ENCODE results near the gene NFATC3. TPM values are rescaled to one million over a fixed set of nuclear protein-coding genes. Genes with fewer than 3 reads are reported as not detected.

NFATC3 gene
- total and polyA plus RNA-seq, 2 of the 8 experiments (the other 6 are each of a cell fraction or from before 2014, with no cell fraction given): 17.6 to 34.5 TPM

- Histone ChIP-seq H3K23ac (ENCODE audit: insufficient read length) (no peak overlapping the region), H3K4me1 (replicated peaks in 1 of 4; ENCODE audit: control insufficient read depth in 3 of 4, insufficient read depth in 4 of 4, low read length in 3 of 4) (peaks cover 2 to 12% (median 3%) of the 10 kb centered on the region in 4 experiments; a peak in 5 of 7 replicates), H4K5ac (ENCODE audit: insufficient read length, low read depth, low read length) (no peak overlapping the region), H2BK5ac (ENCODE audit: low read depth, low read length) (no peak overlapping the region), H2BK12ac (ENCODE audit: low read depth, low read length) (no peak overlapping the region), H3K79me2 (ENCODE audit: control insufficient read depth in 1 of 2, insufficient read depth in 2 of 2, low read length in 2 of 2) (peaks cover 4 to 96% of the 10 kb centered on the region in 2 experiments), H2BK120ac (replicated peaks; ENCODE audit: low read depth, low read length) (no peak overlapping the region), H3K9me3 (ENCODE audit: insufficient read depth in 2 of 2, low read depth in 1 of 2, low read length in 1 of 2) (no peaks in the 10 kb centered on the region), H3K4me2 (ENCODE audit: insufficient read depth in 1 of 2, low read depth in 2 of 2, low read length in 2 of 2) (no peak overlapping the region), H3K27ac (ENCODE audit: low read depth, low read length) (no peak overlapping the region), H4K91ac (replicated peaks; ENCODE audit: insufficient read length, low read length) (no peak overlapping the region), H4K20me1 (replicated peaks in 1 of 2; ENCODE audit: control insufficient read depth in 1 of 2, insufficient read depth in 2 of 2, low read length in 2 of 2) (peaks cover 4 to 6% of the 10 kb centered on the region in 2 experiments), H4K8ac (ENCODE audit: extremely low read depth, insufficient read depth, low read length) (no peak overlapping the region), H3K27me3 (replicated peaks in 1 of 4; ENCODE audit: control insufficient read depth in 3 of 4, extremely low read depth in 1 of 4, insufficient read depth in 3 of 4, low read length in 3 of 4) (no peaks in the 10 kb centered on the region), H2BK15ac (ENCODE audit: low read length) (0 out of 2 replicates have a peak overlapping the region, but pooled peaks have one; percentile 37), H3K79me1 (ENCODE audit: low read depth, low read length) (no peaks in the 10 kb centered on the region; the same call in 1 of the 2 replicates), H2AFZ (ENCODE audit: low read length) (no peak overlapping the region), H3K56ac (replicated peaks; ENCODE audit: insufficient read length, low read depth, low read length) (no peak overlapping the region), H3K4ac (replicated peaks; ENCODE audit: insufficient read length, low read depth, low read length) (no peak overlapping the region), H2BK20ac (ENCODE audit: low read length) (no peak overlapping the region), H2AK5ac (ENCODE audit: low read depth, low read length) (no peak overlapping the region), H3K14ac (ENCODE audit: insufficient read length) (no peak overlapping the region), H3K23me2 (ENCODE audit: low read depth, low read length) (no peaks in the 10 kb centered on the region), H3K4me3 (ENCODE audit: extremely low read depth in 1 of 4, insufficient read depth in 2 of 4, low read depth in 3 of 4, low read length in 4 of 4) (no peak overlapping the region), H3K36me3 (ENCODE audit: control insufficient read depth in 2 of 4, insufficient read depth in 4 of 4, low read length in 3 of 4) (no peaks in the 10 kb centered on the region), H3K9ac (replicated peaks in 1 of 4; ENCODE audit: extremely low read depth in 1 of 4, low read depth in 3 of 4, low read length in 3 of 4) (no peak overlapping the region), H3K18ac (ENCODE audit: extremely low read depth, low read length) (no peak overlapping the region)
- CTCF ChIA-PET (ENCODE audit: partially characterized antibody): interaction anchor here (0.6 to 5.7 kb wide), 8 partner anchors 8 to 643 kb away, joined by 3 to 68 read pairs (median 7); no protein-coding TSS in a partner anchor
- FAIRE-seq (no peak), DNase-seq (ENCODE audit: low read depth in 1 of 2, low spot score in 2 of 2) (no peak)
- 92% methylated on average over 5 of the region's 5 CpGs; no CpG with 5 or more reads in 1 of the 2 experiments for WGBS, 2 experiments (ENCODE audit: extremely low coverage in 1 of 2, insufficient coverage in 1 of 2, insufficient read length in 1 of 2, insufficient replicate concordance in 2 of 2, low coverage in 1 of 2, low lambda C conversion rate in 2 of 2, missing lambda C conversion rate in 1 of 2)
- POLR2A ChIA-PET (ENCODE audit: partially characterized antibody): interaction anchor here (0.9 to 1.5 kb wide), 3 partner anchors 68 to 143 kb away, joined by 3 read pairs; partner anchors contain the start of genes DDX28 and DUS2
- TF ChIP-seq CBX8 (IDR thresholded peaks at IDR 0.05; ENCODE audit: borderline replicate concordance, low read depth, low read length): no peak
- no peak for TF ChIP-seq CEBPB (IDR thresholded peaks at IDR 0.05; ENCODE audit: low read depth, low read length)
- no peak for TF ChIP-seq BCL11A (IDR thresholded peaks at IDR 0.05; ENCODE audit: low read depth in 2 of 2, low read length in 2 of 2)
- no peak for TF ChIP-seq USF2 (IDR thresholded peaks at IDR 0.05; ENCODE audit: low read length)
- no peak for TF ChIP-seq SP1 (IDR thresholded peaks at IDR 0.05; ENCODE audit: low read depth, low read length)
- no peak for TF ChIP-seq FOSL1 (IDR thresholded peaks at IDR 0.05; ENCODE audit: insufficient read depth, low read depth, low read length)
- TF ChIP-seq NANOG (IDR thresholded peaks at IDR 0.05; ENCODE audit: insufficient read depth, low read depth, low read length, poor library complexity, severe bottlenecking): no peak
- no peak for TF ChIP-seq RAD21 (IDR thresholded peaks at IDR 0.05 in 1 of 2, conservative IDR thresholded peaks at IDR 0.05 in 1 of 2; ENCODE audit: low read depth in 2 of 2, low read length in 2 of 2)
- TF ChIP-seq CREB1 (IDR thresholded peaks at IDR 0.05): no peak
- no peak for TF ChIP-seq CHD1 (IDR thresholded peaks at IDR 0.05; ENCODE audit: low read depth, low read length)
These were observed 6.5 kb downstream of the NFATC3 start for GRCh38 chr16:68091380-68092261.

Measured in H1 (cell line).